IMR-90 (cell line): ENCODE results near the gene SH3BP5. TPM values are rescaled to one million over a fixed set of nuclear protein-coding genes. Genes with fewer than 3 reads are reported as not detected.

Experiments used
- ATAC-seq: fragments of 200-7000 bp; cut with Tn5 transposase; 2 replicates; pipeline ENCODE4 v1.9.1; 2020; ENCODE audit warnings: low read depth, mild to moderate bottlenecking, moderate library complexity
- BruUV-seq: library from RNA; stranded (reverse); fragments of 400-500 nt; replicated peaks from 2 replicates; lab custom pipeline; 2021; lab: Mats Ljungman, UMichigan
- CTCF ChIA-PET: fragments of 300-600 bp; formaldehyde crosslinking; extraction: SDS; loops from one replicate; lab custom pipeline; 2021; ENCODE audit warnings: antibody characterized with exemption; lab: Yijun Ruan, JAX
- POLR2A ChIA-PET: fragments of 300-600 bp; sonication (Branson Sonifier 250); formaldehyde crosslinking; loops from one replicate; lab custom pipeline; 2022; ENCODE audit warnings: antibody characterized with exemption; ENCODE audit not compliant: unreplicated experiment; lab: Charles Lee
- DNase-seq: peaks from one replicate; pipeline ENCODE4 v3.0.0; 2013
- H2AFZ ChIP-seq: replicated peaks from 2 replicates; pipeline ENCODE3; 2013; ENCODE audit warnings: low read length, mild to moderate bottlenecking; ENCODE audit not compliant: poor library complexity
- H2AK5ac ChIP-seq: 2 replicates; pipeline ENCODE4 v1.6.1; 2013; ENCODE audit warnings: low read depth, low read length, inconsistent platforms
- H2AK9ac ChIP-seq: replicated peaks from 2 replicates; pipeline ENCODE3; 2013; ENCODE audit warnings: mild to moderate bottlenecking, low read depth, low read length, moderate library complexity; ENCODE audit not compliant: poor library complexity
- H2BK120ac ChIP-seq: 2 replicates; pipeline ENCODE4 v1.6.1; 2013; ENCODE audit warnings: low read depth, low read length, inconsistent platforms
- H2BK15ac ChIP-seq: 3 replicates; pipeline ENCODE4 v1.6.1; 2013; ENCODE audit warnings: low read depth, low read length, inconsistent platforms
- H2BK20ac ChIP-seq: 2 replicates; pipeline ENCODE4 v1.6.1; 2013; ENCODE audit warnings: low read depth, mild to moderate bottlenecking, inconsistent platforms, low read length, moderate library complexity
- H2BK5ac ChIP-seq: 2 replicates; pipeline ENCODE4 v1.6.1; 2013; ENCODE audit warnings: mild to moderate bottlenecking, low read depth, low read length, inconsistent platforms; ENCODE audit not compliant: poor library complexity, severe bottlenecking
- H3K14ac ChIP-seq: replicated peaks from 2 replicates; pipeline ENCODE4 v1.6.1; 2013; ENCODE audit warnings: low read depth, low read length, inconsistent platforms
- H3K18ac ChIP-seq: 2 replicates; pipeline ENCODE4 v1.6.1; 2013; ENCODE audit warnings: low read depth, low read length, control low read depth
- H3K23ac ChIP-seq: 2 replicates; pipeline ENCODE4 v1.6.1; 2013; ENCODE audit warnings: low read depth, low read length, inconsistent platforms
- H3K27ac ChIP-seq: 2 replicates; pipeline ENCODE4 v1.5.1; 2013; ENCODE audit warnings: mild to moderate bottlenecking, control low read depth, low read length; ENCODE audit not compliant: insufficient read depth
- H3K27me3 ChIP-seq: 2 replicates; pipeline ENCODE4 v1.6.1; 2013; ENCODE audit warnings: low read length; ENCODE audit not compliant: control insufficient read depth, insufficient read depth
- H3K36me3 ChIP-seq: 2 replicates; pipeline ENCODE4 v1.6.1; 2013; ENCODE audit warnings: low read length, mixed read lengths; ENCODE audit not compliant: control insufficient read depth, insufficient read depth
- H3K4ac ChIP-seq: 2 replicates; pipeline ENCODE4 v1.6.1; 2013; ENCODE audit warnings: low read depth, low read length, inconsistent platforms
- H3K4me1 ChIP-seq: 2 replicates; pipeline ENCODE4 v1.6.1; 2013; ENCODE audit warnings: low read length, mixed read lengths; ENCODE audit not compliant: control insufficient read depth, insufficient read depth
- H3K4me2 ChIP-seq: 2 replicates; pipeline ENCODE4 v1.6.1; 2013; ENCODE audit warnings: low read depth, mild to moderate bottlenecking, control low read depth, low read length, moderate library complexity
- H3K4me3 ChIP-seq: 2 replicates; pipeline ENCODE4 v1.5.1; 2013; ENCODE audit warnings: low read depth, mild to moderate bottlenecking, control low read depth, low read length, moderate library complexity; ENCODE audit not compliant: insufficient read depth
- H3K56ac ChIP-seq: 2 replicates; pipeline ENCODE4 v1.6.1; 2013; ENCODE audit warnings: low read length, inconsistent platforms; ENCODE audit not compliant: insufficient read depth; ENCODE audit errors: extremely low read depth
- H3K79me1 ChIP-seq, 2 experiments: 2 replicates each; pipeline ENCODE4 v1.6.1; 2013; ENCODE audit warnings: low read length in 2 of 2, inconsistent platforms in 1 of 2, low read depth in 1 of 2
- H3K9ac ChIP-seq: 2 replicates; pipeline ENCODE4 v1.6.1; 2013; ENCODE audit warnings: low read depth, low read length, control low read depth
- H3K9me1 ChIP-seq: 2 replicates; pipeline ENCODE4 v1.6.1; 2013; ENCODE audit warnings: low read length, inconsistent platforms; ENCODE audit not compliant: insufficient read depth
- H3K9me3 ChIP-seq: 2 replicates; pipeline ENCODE4 v1.6.1; 2013; ENCODE audit warnings: low read length; ENCODE audit not compliant: control insufficient read depth, insufficient read depth
- H4K20me1 ChIP-seq: 2 replicates; pipeline ENCODE4 v1.6.1; 2013; ENCODE audit warnings: low read length, inconsistent platforms; ENCODE audit not compliant: insufficient read depth
- H4K5ac ChIP-seq: 2 replicates; pipeline ENCODE4 v1.6.1; 2013; ENCODE audit warnings: mild to moderate bottlenecking, low read depth, low read length, control low read depth
- H4K8ac ChIP-seq, 2 experiments: 2 replicates each; pipeline ENCODE4 v1.6.1; 2013; ENCODE audit warnings: low read depth in 2 of 2, low read length in 2 of 2, control low read depth in 1 of 2, inconsistent platforms in 1 of 2
- H4K91ac ChIP-seq: 2 replicates; pipeline ENCODE4 v1.6.1; 2013; ENCODE audit warnings: low read depth, low read length, inconsistent platforms; ENCODE audit not compliant: insufficient read depth
- CHD1 ChIP-seq: IDR thresholded peaks from 2 replicates; pipeline ENCODE4 v1.6.1; 2012; ENCODE audit warnings: low read depth, low read length, improper control_type of control experiment
- MAZ ChIP-seq: IDR thresholded peaks from 2 replicates; pipeline ENCODE4 v1.6.1; 2012; ENCODE audit warnings: low read depth, mild to moderate bottlenecking, low read length, improper control_type of control experiment, moderate library complexity, borderline replicate concordance
- MXI1 ChIP-seq: IDR thresholded peaks from 2 replicates; pipeline ENCODE4 v1.6.1; 2012; ENCODE audit warnings: low read depth, mild to moderate bottlenecking, low read length, moderate library complexity, borderline replicate concordance
- POLR2A ChIP-seq: IDR thresholded peaks from 2 replicates; pipeline ENCODE4 v1.6.1; 2012; ENCODE audit warnings: mild to moderate bottlenecking, low read depth, low read length
- SMC3 ChIP-seq: fragments of 150-350 bp; IDR thresholded peaks from 2 replicates; pipeline ENCODE4 v1.6.1; 2016; ENCODE audit warnings: low read depth, mild to moderate bottlenecking, antibody characterized with exemption, low read length, moderate library complexity
- USF2 ChIP-seq: fragments of 150-350 bp; IDR thresholded peaks from 2 replicates; pipeline ENCODE4 v1.6.1; 2017; ENCODE audit warnings: mild to moderate bottlenecking, antibody characterized with exemption, low read length, low read depth
- WGBS, 2 experiments: methylation state at CpG; one replicate each; pipeline versions ENCODE4 v1.1.5 to v1.1.7; 2013; ENCODE audit warnings: missing lambda C conversion rate in 2 of 2; ENCODE audit not compliant: insufficient read length in 1 of 2; ENCODE audit errors: extremely low coverage in 2 of 2; 5-methylcytosine and 5-hydroxymethylcytosine counted together
- dilution Hi-C: fragments of 300-500 bp; cut with HindIII; formaldehyde crosslinking; loops from one replicate; pipeline ENCODE4 v1.14.3; 2018; ENCODE audit warnings: low sequenced_read_pairs; ENCODE audit not compliant: unreplicated experiment
- in situ Hi-C: fragments of 300-500 bp; cut with MboI; formaldehyde crosslinking; loops from 3 replicates; pipeline ENCODE4 v1.14.3; 2019; ENCODE audit warnings: low sequenced_read_pairs, inconsistent platforms, mixed read lengths
- intact Hi-C: fragments of 100-400 bp; cut with micrococcal nuclease; formaldehyde crosslinking; loops from 2 replicates; pipeline ENCODE4 v1.10.0; 2022
- polyA plus RNA-seq, 3 experiments: library from polyadenylated mRNA; depleted of rRNA; stranded (reverse); fragments of >200 nt; gene quantifications; 2 replicates each; pipeline ENCODE4 v1.2.3, GENCODE V29; 2012; ENCODE audit warnings: low replicate concordance in 1 of 3
- total RNA-seq: library from RNA; depleted of rRNA; stranded (reverse); fragments of >200 nt; gene quantifications from 2 replicates; pipeline ENCODE4 v1.2.3, GENCODE V29; 2012

The SH3BP5 gene
- total and polyA plus RNA-seq, 2 of the 4 experiments (the other 2 are of a cell fraction), result 14.0 to 23.5 TPM

- WGBS, 2 experiments, result 100% methylated on average over 1 of the region's 4 CpGs; no CpG with 5 or more reads in 1 of the 2 experiments
- Histone ChIP-seq H4K20me1 (no peaks in the 10 kb centered on the region), H4K91ac (no peak overlapping the region), H3K4me1 (no peaks in the 10 kb centered on the region), H2BK15ac (no peak overlapping the region), H3K79me1 (no peaks in the 10 kb centered on the region), H3K27me3 (peaks cover 26% of the 10 kb centered on the region), H3K4me3 (no peak overlapping the region), H3K18ac (no peak overlapping the region), H3K56ac (no peak overlapping the region), H3K36me3 (no peaks in the 10 kb centered on the region), H2AK5ac (no peak overlapping the region), H3K4ac (no peak overlapping the region), H3K9me1 (no peaks in the 10 kb centered on the region), H4K8ac (no peak overlapping the region), H3K9me3 (peaks cover 4% of the 10 kb centered on the region), H3K4me2 (no peak overlapping the region), H3K27ac (no peak overlapping the region), H2AFZ (no peak overlapping the region), H4K5ac (no peak overlapping the region), H2AK9ac (no peak overlapping the region), H2BK120ac (no peak overlapping the region), H2BK5ac (no peak overlapping the region), H3K14ac (no peak overlapping the region), H2BK20ac (no peak overlapping the region), H3K9ac (no peak overlapping the region), H3K23ac (no peak overlapping the region)
- ChIA-PET CTCF (no interaction called here), POLR2A (no interaction called here)
- in situ Hi-C loops (no loop called here), intact Hi-C loops (no loop called here), dilution Hi-C loops (no loop called here)
- no peak for ATAC-seq
- no peak for DNase-seq
- no TSS peak for BruUV-seq
- TF ChIP-seq MAZ (no peak), MXI1 (no peak), SMC3 (no peak), POLR2A (no peak), USF2 (no peak), CHD1 (no peak)
These were observed 12.8 kb upstream of the SH3BP5 start for GRCh38 chr3:15345066-15345607.
